SK-N-DZ (cell line): Measurements from ENCODE around the gene PPP1R9B.

Experiments
- DNase-seq: peaks from one replicate; pipeline ENCODE4 v3.0.0-alpha.2; 2015; ENCODE audit warnings: low spot score

PPP1R9B gene

DNA sequence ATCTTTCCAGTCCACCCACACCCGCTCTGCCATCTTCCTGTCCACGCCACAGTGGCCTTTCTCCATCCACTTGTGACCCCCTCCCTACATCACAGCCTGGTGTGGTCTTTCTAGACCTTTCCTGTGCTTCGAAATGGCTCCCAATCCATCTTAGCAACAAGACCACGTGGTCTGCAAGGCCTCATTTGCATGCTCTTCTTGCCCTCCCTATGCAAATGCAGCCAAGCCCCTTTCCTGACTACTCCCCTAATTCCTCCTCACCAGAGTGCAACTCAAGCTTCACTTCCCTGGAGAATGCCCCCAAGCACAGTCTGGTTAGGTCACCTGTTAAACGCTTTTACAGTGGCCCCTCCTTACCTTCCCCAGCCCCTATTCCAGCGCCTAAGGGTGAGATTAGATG is 6.1 kb downstream of the PPP1R9B start:
- no peak for DNase-seq

- DNase-seq: no peak
Observed at GRCh38 chr17:50143461-50144176, 6.9 kb downstream of the PPP1R9B start.

- no peak for DNase-seq
Observed at GRCh38 chr17:50141745-50142110, 8.7 kb downstream of the PPP1R9B start.

GRCh38 chr17:50141026-50141744 is 9.3 kb downstream of the PPP1R9B start:
- no peak for DNase-seq

DNA sequence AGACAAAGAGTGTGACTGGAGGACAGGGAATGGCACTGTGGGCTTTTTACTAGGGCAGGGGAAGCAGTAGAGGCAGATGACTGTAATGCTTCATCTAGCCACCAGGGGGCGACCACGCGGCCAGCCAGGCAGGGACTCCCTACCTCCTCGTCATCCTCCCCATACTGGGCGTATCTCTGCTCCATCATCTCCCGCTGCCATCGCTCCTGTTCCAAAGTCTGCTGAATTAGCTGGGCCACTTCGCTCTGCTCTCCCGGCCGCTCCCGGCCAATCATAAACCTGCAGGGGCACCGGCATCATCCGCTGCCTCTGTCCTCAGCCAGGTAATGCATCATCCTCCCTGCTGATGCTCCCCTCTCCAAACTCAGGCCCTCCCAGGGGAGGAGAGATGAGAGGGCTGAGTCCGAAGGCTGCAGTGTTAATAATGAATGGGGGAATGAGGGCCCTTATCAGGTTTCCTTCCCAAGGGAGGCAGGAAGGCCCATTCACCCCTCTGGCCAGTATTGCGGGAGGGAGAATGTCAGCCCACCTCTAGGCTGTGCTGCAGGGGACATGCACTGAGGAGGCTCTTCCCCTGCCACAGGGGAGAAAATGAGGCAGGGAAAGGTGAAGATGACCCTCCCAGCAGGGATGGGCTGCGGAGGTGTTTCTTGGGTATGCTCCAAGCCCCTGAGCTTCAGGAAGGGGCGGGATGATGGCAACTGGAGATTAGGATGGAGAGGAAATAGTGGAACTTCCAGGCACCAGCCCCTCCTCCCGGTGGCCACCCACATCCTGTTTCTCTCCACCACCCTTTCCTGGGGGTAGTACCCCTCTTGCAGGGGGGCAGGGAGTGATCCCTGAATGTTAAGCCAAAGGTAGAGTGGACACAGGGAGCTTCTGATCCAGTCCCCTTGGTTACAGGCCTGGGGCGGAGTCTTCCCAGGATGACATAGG is 10.3 kb downstream of the PPP1R9B start:
- peak; percentile 89 for DNase-seq

DNA sequence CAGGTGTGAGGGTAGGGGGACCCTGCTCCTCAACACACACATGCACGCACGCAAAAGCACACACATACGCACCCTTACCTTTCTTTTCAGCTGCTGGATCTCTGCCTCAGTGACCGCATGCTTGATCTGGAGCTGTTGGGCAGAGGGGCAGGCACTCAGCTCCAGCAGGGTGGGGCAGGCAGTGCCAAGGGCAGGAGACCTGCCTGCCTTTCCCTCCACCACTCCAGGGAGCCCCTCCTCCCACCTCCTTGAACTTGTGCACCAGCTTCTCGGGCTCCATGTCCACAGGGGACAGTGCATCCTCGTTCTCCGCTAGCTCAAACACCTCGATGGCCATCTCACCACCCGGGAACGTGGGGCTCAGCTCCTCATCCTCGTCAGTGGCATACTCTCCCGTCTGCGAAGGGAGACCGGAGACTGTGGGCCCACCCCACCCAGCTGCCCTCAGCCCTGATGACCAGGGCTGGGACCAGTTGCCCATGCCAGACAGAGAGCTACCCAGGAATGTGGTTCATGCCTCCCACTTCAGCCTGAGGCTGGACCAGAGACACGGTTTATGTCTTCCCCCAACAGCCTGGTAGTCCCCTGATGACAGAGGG is 11.2 kb downstream of the PPP1R9B start:
- no peak for DNase-seq

DNA sequence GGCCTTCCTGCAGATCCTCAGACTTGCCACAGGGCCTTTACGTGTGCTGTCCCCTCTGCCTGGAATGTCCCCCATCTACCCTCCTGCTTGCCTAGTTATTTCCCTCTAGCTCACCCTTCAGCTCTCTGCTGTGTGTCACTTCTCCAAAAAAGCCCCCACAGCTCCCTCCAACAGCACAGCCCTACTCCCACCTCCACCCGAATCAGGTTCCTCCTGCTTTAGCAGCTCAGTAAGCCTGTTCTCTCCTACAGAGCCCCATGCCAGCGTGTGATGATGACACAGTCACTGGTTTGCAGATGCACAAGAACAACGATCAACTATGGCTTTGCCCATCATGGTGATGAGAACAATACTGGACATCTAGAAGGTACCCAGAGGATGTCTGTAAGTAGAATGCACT is 13.4 kb downstream of the PPP1R9B start:
- DNase-seq: no peak

DNA sequence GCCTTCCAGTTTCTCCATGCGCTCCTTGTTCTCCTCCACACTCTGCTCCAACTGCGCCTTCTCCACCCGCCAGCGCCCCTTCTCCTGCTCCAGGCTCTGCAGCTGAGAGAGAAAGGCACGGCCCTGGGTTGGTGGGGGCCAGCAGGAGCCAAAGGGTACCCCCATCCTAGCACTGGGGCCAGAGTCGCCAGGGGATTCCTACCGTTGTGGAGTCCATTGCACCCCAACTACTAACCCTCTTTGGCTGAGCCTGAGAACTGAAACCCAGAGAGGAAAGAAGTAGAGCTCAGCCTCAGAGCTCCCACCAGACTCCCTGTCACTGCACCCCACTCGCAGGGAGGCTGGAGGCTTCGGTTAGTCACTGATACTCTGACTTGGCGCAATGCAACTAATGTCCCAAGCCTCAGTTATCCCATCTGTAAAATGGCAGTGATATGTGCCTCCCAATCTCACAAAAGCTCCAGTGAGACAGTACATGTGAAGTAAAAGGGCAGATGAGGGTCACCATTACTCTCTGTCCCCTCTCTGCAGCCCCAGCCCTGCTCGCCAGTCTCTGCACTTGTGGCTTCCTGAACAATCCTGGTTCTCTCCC is 14.3 kb downstream of the PPP1R9B start:
- DNase-seq: no peak

DNA sequence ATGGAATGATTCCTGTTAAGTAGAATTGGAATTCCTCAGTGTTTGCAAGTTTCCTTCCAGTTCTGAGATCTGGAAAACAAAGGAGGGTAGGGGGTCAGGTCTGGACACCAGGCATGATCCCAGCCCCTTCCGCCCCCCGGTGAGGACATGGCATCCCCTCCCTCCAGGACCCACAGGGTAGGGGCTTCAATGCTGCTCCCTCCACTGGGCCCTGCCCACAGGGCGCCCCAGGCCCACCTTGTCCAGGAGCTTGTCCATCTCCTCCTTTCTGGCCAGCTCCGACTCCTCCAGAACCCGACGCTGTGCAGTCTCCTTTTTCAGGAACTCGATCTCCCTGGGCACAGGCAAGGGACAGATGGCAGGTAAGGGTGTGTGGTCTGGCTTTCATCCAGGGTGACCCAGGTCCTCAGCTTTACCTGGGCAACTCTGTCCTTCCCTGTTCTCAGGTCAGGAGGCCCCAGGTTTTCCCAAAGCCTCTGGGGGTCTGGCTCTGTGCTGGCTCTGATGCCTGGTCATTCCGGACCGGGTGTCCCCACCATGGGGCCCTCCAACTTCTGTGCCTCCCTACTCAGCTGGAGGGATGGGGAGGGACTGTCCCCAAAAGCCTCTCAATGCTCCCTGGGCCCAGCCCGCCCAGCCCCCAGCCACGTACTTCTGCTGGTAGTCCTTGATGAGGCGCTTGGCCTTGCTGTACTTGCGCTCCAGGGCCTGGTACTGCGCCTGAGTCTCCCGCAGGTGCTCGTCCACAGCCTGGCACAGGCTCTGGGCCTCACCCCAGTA is 15.0 kb downstream of the PPP1R9B start:
- no peak for DNase-seq

DNA sequence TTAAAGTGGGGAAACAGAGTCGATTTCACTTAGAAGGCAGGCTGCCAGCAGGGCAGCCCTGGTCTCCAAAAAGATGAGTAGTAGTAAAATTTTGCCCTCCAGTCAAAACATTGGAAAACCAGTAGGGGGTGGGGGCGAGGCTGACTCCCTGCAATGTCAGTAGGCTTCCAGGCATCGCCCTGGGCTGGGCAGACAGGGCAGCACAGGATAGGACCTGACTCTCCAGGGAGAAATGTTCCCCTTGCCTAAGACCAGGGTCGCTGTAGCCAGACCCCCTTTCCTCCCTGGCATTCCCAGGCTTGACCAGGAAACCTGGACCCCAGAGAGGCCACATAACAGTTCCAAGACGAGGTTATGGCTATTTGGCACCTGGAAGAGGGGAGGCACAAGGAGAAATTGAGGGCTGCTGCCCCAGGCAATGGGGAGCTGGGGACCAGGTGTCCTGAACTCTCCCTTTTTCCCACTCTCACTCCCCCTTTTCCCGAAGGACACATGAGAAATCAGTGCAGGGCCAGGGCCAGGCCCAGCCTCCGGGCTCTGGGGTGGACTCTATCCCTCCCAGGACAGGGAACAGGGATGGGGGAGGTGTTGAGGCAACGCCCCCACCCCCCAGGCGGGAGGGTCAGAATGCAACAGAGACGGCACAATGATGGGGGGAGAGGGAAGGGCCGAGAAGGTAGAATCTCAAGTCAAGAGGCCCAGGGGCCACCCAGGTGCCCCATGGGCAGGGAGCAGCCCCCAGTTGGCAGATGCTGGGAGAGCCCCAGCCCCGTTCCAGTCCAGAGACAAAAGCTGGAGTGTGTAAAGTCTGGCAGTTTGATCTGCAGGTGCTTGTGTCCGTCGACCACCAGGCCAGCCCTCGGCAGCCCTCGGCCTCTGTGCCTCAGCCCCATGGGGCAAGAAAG is 16.0 kb downstream of the PPP1R9B start:
- no peak for DNase-seq

GRCh38 chr17:50133769-50134099 is 16.7 kb downstream of the PPP1R9B start:
- DNase-seq: no peak

GRCh38 chr17:50133028-50133768 is 17.3 kb downstream of the PPP1R9B start:
- no peak for DNase-seq

DNA sequence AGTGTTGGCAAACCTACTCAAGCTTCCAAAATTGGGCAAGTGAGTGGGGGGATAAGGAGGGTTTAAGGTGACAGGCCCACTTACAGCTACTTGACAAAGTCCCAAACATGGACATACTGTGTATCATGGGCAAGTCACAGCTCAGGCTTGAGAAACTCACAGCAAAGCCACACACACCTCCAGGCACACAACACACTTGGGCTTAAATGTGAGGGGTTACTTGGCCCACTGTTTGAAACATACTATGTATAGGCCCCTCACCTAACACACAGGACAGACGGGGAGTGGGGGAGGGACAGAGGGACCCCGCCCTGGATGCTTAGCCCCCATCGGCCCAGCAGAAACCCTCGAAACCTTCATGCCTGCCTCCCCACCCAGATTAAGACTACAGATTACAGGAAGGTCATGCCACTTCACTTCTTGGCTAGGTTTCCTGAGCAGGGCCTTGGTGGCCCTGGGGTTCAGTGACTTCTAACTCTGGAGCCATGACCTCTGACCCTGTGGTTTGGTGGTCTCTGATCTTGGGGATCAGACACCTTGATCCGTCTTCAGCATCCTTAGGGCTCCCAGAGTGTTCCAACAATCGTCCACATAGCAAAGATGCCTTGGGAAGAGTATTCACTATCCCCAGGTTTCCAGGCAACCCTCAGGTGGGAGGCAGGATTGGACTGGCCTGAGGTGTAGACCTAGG is 18.2 kb downstream of the PPP1R9B start:
- DNase-seq: no peak

DNA sequence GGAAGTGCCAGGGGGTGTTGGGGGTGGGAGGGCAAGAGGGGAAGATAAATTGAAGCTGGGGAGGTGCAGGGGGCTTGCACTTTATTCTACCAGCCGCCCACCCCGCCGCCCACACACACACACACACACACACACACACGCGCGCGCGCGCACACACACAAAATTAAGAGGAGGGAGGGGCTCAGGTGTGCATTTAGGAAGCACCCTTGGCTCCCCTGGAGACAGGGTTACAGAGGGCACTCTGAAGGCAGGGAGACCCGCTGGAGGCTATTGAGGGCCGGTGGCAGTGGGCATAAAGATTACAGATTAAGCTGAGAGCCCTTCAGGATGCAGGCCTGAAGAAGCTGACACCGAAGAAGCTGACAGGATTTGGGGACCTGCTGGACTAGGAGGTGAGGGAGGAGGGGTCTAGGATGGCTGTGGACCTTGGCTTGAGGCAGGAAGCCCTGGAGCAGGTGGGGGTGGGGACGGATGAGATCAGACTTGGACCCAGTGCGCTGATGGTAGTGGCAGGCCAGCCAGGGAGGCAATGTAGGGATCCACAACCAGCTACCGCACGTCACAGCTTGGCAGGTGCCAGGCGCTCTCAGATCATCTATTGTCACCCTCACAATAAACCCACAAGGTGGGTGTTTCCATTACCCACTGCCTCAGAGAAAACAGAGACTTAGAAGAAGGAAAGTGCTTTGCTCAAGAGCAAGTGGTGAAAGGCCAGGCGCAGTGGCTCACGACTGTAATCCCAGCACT is 19.7 kb downstream of the PPP1R9B start:
- no peak for DNase-seq

- DNase-seq: peak; percentile 75
Observed at GRCh38 chr17:50129728-50130558, 20.5 kb downstream of the PPP1R9B start, which contains the start of gene SAMD14. Gene SAMD14, minus strand, starts transcription at chr17:50130160. Its CDS starts 5,201 bp downstream, at chr17:50124959.

DNA sequence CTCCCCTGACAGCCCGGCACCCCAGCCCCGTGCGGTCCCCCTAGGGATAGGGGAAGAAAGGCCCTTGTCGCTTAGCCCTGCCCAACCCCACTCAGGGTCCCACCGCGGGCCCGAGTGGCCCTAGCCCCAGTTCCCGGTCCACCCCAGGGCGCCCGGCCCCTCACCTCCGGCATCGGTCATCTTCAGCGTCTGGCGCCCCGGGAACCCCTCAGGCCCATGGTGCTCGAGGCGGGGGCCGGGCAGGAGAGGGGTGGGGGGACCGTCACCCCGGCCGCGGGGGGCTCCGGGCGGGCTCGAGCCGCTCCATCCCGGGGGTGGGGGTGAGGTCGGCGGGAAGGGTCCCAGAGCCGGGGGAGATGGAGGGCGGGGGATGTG is 21.1 kb downstream of the PPP1R9B start:
- DNase-seq: no peak
